ENCODE measurements around the gene SEC61B. TPM values are rescaled to one million over a fixed set of nuclear protein-coding genes. Genes with fewer than 3 reads are reported as not detected.

Gene SEC61B
- total RNA-seq, 2 donors from 2014 or later: 153 to 187 TPM

- no peak overlapping the region for H3K27ac ChIP-seq (ENCODE audit: low read depth, low read length)
- Mint-ChIP-seq H3K9me3 (no peaks in the 10 kb centered on the region), H3K4me3 (no peak overlapping the region), H3K27ac (no peak overlapping the region), H3K27me3 (ENCODE audit: insufficient read depth) (peaks cover 14% of the 10 kb centered on the region), H3K36me3 (ENCODE audit: low read depth) (no peaks in the 10 kb centered on the region), H3K4me1 (peaks cover 50% of the 10 kb centered on the region)
- H3K9me3 ChIP-seq (ENCODE audit: control insufficient read depth, low read length): no peaks in the 10 kb centered on the region
- H3K27me3 ChIP-seq (ENCODE audit: control insufficient read depth, insufficient read depth, low read length, poor library complexity, severe bottlenecking): peaks cover 18% of the 10 kb centered on the region
- 75 to 78% methylated on average over 2 to 4 of the region's 4 CpGs for WGBS, 2 experiments (ENCODE audit: insufficient coverage in 1 of 2, insufficient read length in 1 of 2)
- H3K4me1 ChIP-seq (ENCODE audit: control insufficient read depth, insufficient read depth, low read length): peaks cover 32% of the 10 kb centered on the region
- H3K9ac ChIP-seq (ENCODE audit: extremely low read depth, low read length, poor library complexity, severe bottlenecking): no peak overlapping the region
- no peak overlapping the region for H3K4me3 ChIP-seq (ENCODE audit: low read length)
- H3K36me3 ChIP-seq (ENCODE audit: control insufficient read depth, insufficient read depth, low read length): no peaks in the 10 kb centered on the region
- DNase-seq: no peak
- TF ChIP-seq CTCF (conservative IDR thresholded peaks at IDR 0.05): no peak
These were observed 45.5 kb upstream of the SEC61B start for GRCh38 chr9:99176527-99177013.

GRCh38 chr9:99177576-99178366 lies 44.3 kb upstream of the SEC61B start:
- 93% methylated on average over 3 to 8 of the region's 8 CpGs for WGBS, 2 experiments (ENCODE audit: insufficient coverage in 1 of 2, insufficient read length in 1 of 2)
- no peak overlapping the region for H3K27ac Mint-ChIP-seq
- Histone ChIP-seq H3K4me1 (ENCODE audit: control insufficient read depth, insufficient read depth, low read length) (peaks cover 34% of the 10 kb centered on the region), H3K9ac (ENCODE audit: extremely low read depth, low read length, poor library complexity, severe bottlenecking) (no peak overlapping the region), H3K27ac (ENCODE audit: low read depth, low read length) (no peak overlapping the region), H3K4me3 (ENCODE audit: low read length) (no peak overlapping the region), H3K27me3 (ENCODE audit: control insufficient read depth, insufficient read depth, low read length, poor library complexity, severe bottlenecking) (peaks cover 24% of the 10 kb centered on the region), H3K9me3 (ENCODE audit: control insufficient read depth, low read length) (no peaks in the 10 kb centered on the region), H3K36me3 (ENCODE audit: control insufficient read depth, insufficient read depth, low read length) (no peaks in the 10 kb centered on the region)
- no peaks in the 10 kb centered on the region for H3K36me3 Mint-ChIP-seq (ENCODE audit: low read depth)
- H3K4me3 Mint-ChIP-seq: no peak overlapping the region
- peaks cover 38% of the 10 kb centered on the region for H3K4me1 Mint-ChIP-seq
- H3K27me3 Mint-ChIP-seq (ENCODE audit: insufficient read depth): peaks cover 21% of the 10 kb centered on the region
- no peak for DNase-seq
- no peak for TF ChIP-seq CTCF (conservative IDR thresholded peaks at IDR 0.05)
- H3K9me3 Mint-ChIP-seq: no peaks in the 10 kb centered on the region

- no peak overlapping the region for H3K27ac ChIP-seq (ENCODE audit: low read depth, low read length)
- TF ChIP-seq CTCF (conservative IDR thresholded peaks at IDR 0.05): no peak
- H3K4me3 ChIP-seq (ENCODE audit: low read length): no peak overlapping the region
- Mint-ChIP-seq H3K4me1 (peaks cover 29% of the 10 kb centered on the region), H3K4me3 (no peak overlapping the region), H3K9me3 (no peaks in the 10 kb centered on the region), H3K27ac (no peak overlapping the region), H3K27me3 (ENCODE audit: insufficient read depth) (peaks cover 22% of the 10 kb centered on the region), H3K36me3 (ENCODE audit: low read depth) (no peaks in the 10 kb centered on the region)
- H3K9me3 ChIP-seq (ENCODE audit: control insufficient read depth, low read length): no peaks in the 10 kb centered on the region
- no peaks in the 10 kb centered on the region for H3K36me3 ChIP-seq (ENCODE audit: control insufficient read depth, insufficient read depth, low read length)
- WGBS, 2 experiments (ENCODE audit: insufficient coverage in 1 of 2, insufficient read length in 1 of 2): 95 to 96% methylated on average over 9 to 17 of the region's 17 CpGs
- H3K27me3 ChIP-seq (ENCODE audit: control insufficient read depth, insufficient read depth, low read length, poor library complexity, severe bottlenecking): peaks cover 24% of the 10 kb centered on the region
- H3K9ac ChIP-seq (ENCODE audit: extremely low read depth, low read length, poor library complexity, severe bottlenecking): no peak overlapping the region
- peaks cover 20% of the 10 kb centered on the region for H3K4me1 ChIP-seq (ENCODE audit: control insufficient read depth, insufficient read depth, low read length)
- DNase-seq: no peak
These were observed 42.9 kb upstream of the SEC61B start for GRCh38 chr9:99178912-99179872.

Measured in endodermal cell (in vitro differentiated cells).